ENCODE results near the gene SMG6. TPM values are rescaled to one million over a fixed set of nuclear protein-coding genes. Genes with fewer than 3 reads are reported as not detected.

SMG6 gene
- total and polyA plus RNA-seq, 11 donors, result 12.2 to 38.6 (median 22.1) TPM

- peaks cover 4 to 69% (median 48%) of the 10 kb centered on the region in 12 donors for H3K4me1 ChIP-seq
- no peaks in the 10 kb centered on the region for H3K27me3 ChIP-seq
- no peak overlapping the region for H3K4me3 ChIP-seq
- intact Hi-C loops (cut with DNase I), result loop anchor here in 4 of 10 donors (5.0 kb wide), 2 partner anchors 33 to 38 kb away; no protein-coding TSS in a partner anchor
- DNase-seq, result no peak
- 89 to 95% (median 91%) methylated on average over 2 of the region's 2 CpGs for WGBS, 4 donors
- no peaks in the 10 kb centered on the region for H3K9me3 ChIP-seq
- peaks cover 0 to 4% (median 0%) of the 10 kb centered on the region in 9 donors for H3K36me3 ChIP-seq
- H3K27ac ChIP-seq, result peak overlapping the region in 4 of 12 donors; percentile 7 to 95 (median 24)
- ATAC-seq, result no peak
- TF ChIP-seq POLR2A (IDR thresholded peaks at IDR 0.05) (no peak), CTCF (IDR thresholded peaks at IDR 0.05) (no peak)
Observed at GRCh38 chr17:2210726-2211125, 92.9 kb downstream of the SMG6 start.

- Histone ChIP-seq H3K36me3 (peaks cover 0 to 4% (median 0%) of the 10 kb centered on the region in 9 donors), H3K4me3 (no peak overlapping the region), H3K27me3 (no peaks in the 10 kb centered on the region), H3K9me3 (no peaks in the 10 kb centered on the region), H3K4me1 (peaks cover under 1 to 50% (median 28%) of the 10 kb centered on the region in 12 donors), H3K27ac (peak overlapping the region in 10 of 12 donors; percentile 5 to 71 (median 38))
- intact Hi-C loops (cut with DNase I), result no loop called here
- WGBS, 4 donors, result 58 to 67% (median 61%) methylated on average over 12 of the region's 12 CpGs
- ATAC-seq (peak in 3 of 4 donors; percentile 56 to 64 (median 63)), DNase-seq (no peak)
- TF ChIP-seq POLR2A (IDR thresholded peaks at IDR 0.05) (no peak), CTCF (IDR thresholded peaks at IDR 0.05) (no peak)
Observed at GRCh38 chr17:2207815-2208515, 95.6 kb downstream of the SMG6 start.

GRCh38 chr17:2204393-2204792 is 99.2 kb downstream of the SMG6 start:
- 88 to 94% (median 91%) methylated on average over 7 of the region's 7 CpGs for WGBS, 4 donors
- peaks cover 0 to 39% (median 19%) of the 10 kb centered on the region in 12 donors for H3K4me1 ChIP-seq
- H3K4me3 ChIP-seq, result no peak overlapping the region
- intact Hi-C loops (cut with DNase I), result no loop called here
- H3K36me3 ChIP-seq, result peaks cover 0 to 13% (median 0%) of the 10 kb centered on the region in 9 donors
- no peak for ATAC-seq
- TF ChIP-seq CTCF (IDR thresholded peaks at IDR 0.05), result no peak
- TF ChIP-seq POLR2A (IDR thresholded peaks at IDR 0.05), result no peak
- no peaks in the 10 kb centered on the region for H3K9me3 ChIP-seq
- DNase-seq, result no peak
- no peaks in the 10 kb centered on the region for H3K27me3 ChIP-seq
- no peak overlapping the region for H3K27ac ChIP-seq

- intact Hi-C loops (cut with DNase I), result no loop called here
- Histone ChIP-seq H3K27me3 (no peaks in the 10 kb centered on the region), H3K9me3 (no peaks in the 10 kb centered on the region), H3K4me1 (peaks cover 0 to 37% (median 19%) of the 10 kb centered on the region in 12 donors), H3K27ac (peak overlapping the region in 3 of 12 donors; percentile 50 to 59 (median 58)), H3K4me3 (no peak overlapping the region), H3K36me3 (peaks cover 0 to 13% (median 0%) of the 10 kb centered on the region in 9 donors)
- ATAC-seq (no peak), DNase-seq (no peak)
- WGBS, 4 donors, result 86 to 91% (median 89%) methylated on average over 3 of the region's 3 CpGs
- no peak for TF ChIP-seq POLR2A (IDR thresholded peaks at IDR 0.05)
- TF ChIP-seq CTCF (IDR thresholded peaks at IDR 0.05), result no peak
Observed at GRCh38 chr17:2203818-2204217, 99.8 kb downstream of the SMG6 start.

All from heart left ventricle (tissue), 16 donors.